ENCODE measurements around the gene HAAO. TPM values are rescaled to one million over a fixed set of nuclear protein-coding genes. Genes with fewer than 3 reads are reported as not detected.

The HAAO gene
- total and polyA plus RNA-seq, 2 of the 13 experiments (the other 11 are each of a cell fraction or from before 2014, with no cell fraction given): 36.1 to 42.7 TPM

GRCh38 chr2:42756966-42757513 lies 35.3 kb downstream of the HAAO start (continued):
- no peak for TF ChIP-seq ZNF691 (CRISPR knock-in tag; IDR thresholded peaks at IDR 0.05; ENCODE audit: borderline replicate concordance, low read depth)
- TF ChIP-seq ZNF615 (CRISPR knock-in tag; IDR thresholded peaks at IDR 0.05; ENCODE audit: borderline replicate concordance): no peak
- peak; percentile 17 for TF ChIP-seq HNF4A (CRISPR knock-in tag; IDR thresholded peaks at IDR 0.05)
- TF ChIP-seq BCLAF1 (IDR thresholded peaks at IDR 0.05): no peak
- peak; percentile 42; the same call in 1 of the 2 replicates for TF ChIP-seq TBX2 (CRISPR knock-in tag; IDR thresholded peaks at IDR 0.05; ENCODE audit: borderline replicate concordance)
- TF ChIP-seq ZNF772 (CRISPR knock-in tag; IDR thresholded peaks at IDR 0.05): peak; percentile 44; the same call in 1 of the 2 replicates
- no peak for TF ChIP-seq ZSCAN5A (CRISPR knock-in tag; IDR thresholded peaks at IDR 0.05; ENCODE audit: borderline replicate concordance)
- no peak for TF ChIP-seq ZNF720 (CRISPR knock-in tag; IDR thresholded peaks at IDR 0.05)
- TF ChIP-seq FOXA1 (IDR thresholded peaks at IDR 0.05): no peak
- TF ChIP-seq FOXA1 (CRISPR knock-in tag; IDR thresholded peaks at IDR 0.05): no peak
- TF ChIP-seq BHLHE40 (IDR thresholded peaks at IDR 0.05; ENCODE audit: low read length): no peak
- no peak for TF ChIP-seq ZNF660 (CRISPR knock-in tag; IDR thresholded peaks at IDR 0.05; ENCODE audit: borderline replicate concordance, low read depth)
- no peak for TF ChIP-seq NKX3-1 (CRISPR knock-in tag; IDR thresholded peaks at IDR 0.05)
- no peak for TF ChIP-seq ZNF207 (IDR thresholded peaks at IDR 0.05; ENCODE audit: borderline replicate concordance)
- TF ChIP-seq RELA (CRISPR knock-in tag; IDR thresholded peaks at IDR 0.05): no peak
- TF ChIP-seq ZNF652 (CRISPR knock-in tag; IDR thresholded peaks at IDR 0.05; ENCODE audit: borderline replicate concordance, low read depth): no peak
- TF ChIP-seq TAF1 (CRISPR knock-in tag; IDR thresholded peaks at IDR 0.05): no peak
- no peak; the same call in 1 of the 2 replicates for TF ChIP-seq ZNF33B (CRISPR knock-in tag; IDR thresholded peaks at IDR 0.05)
- no peak for TF ChIP-seq ZNF749 (CRISPR knock-in tag; IDR thresholded peaks at IDR 0.05; ENCODE audit: borderline replicate concordance)
- TF ChIP-seq HNF4G (IDR thresholded peaks at IDR 0.05; ENCODE audit: borderline replicate concordance, low read depth, low read length): no peak
- TF ChIP-seq HNF4G (CRISPR knock-in tag; IDR thresholded peaks at IDR 0.05; ENCODE audit: borderline replicate concordance, low read depth): no peak
- no peak for TF ChIP-seq HMGXB4 (CRISPR knock-in tag; IDR thresholded peaks at IDR 0.05; ENCODE audit: borderline replicate concordance in 1 of 2, low read depth in 1 of 2)
- no peak for TF ChIP-seq ZNF484 (CRISPR knock-in tag; IDR thresholded peaks at IDR 0.05; ENCODE audit: borderline replicate concordance, low read depth)
- no peak for TF ChIP-seq RFX3 (CRISPR knock-in tag; IDR thresholded peaks at IDR 0.05)
- TF ChIP-seq MTA3 (CRISPR knock-in tag; IDR thresholded peaks at IDR 0.05): no peak
- no peak for TF ChIP-seq BRCA1 (CRISPR knock-in tag; IDR thresholded peaks at IDR 0.05)
